GM10847 (cell line): ENCODE data around the gene MLPH.

Experiments used
- POLR2A ChIP-seq: IDR thresholded peaks from 2 replicates; pipeline ENCODE4 v1.6.1; 2011; ENCODE audit not compliant: insufficient read length; ENCODE audit errors: extremely low read depth

Gene MLPH

GRCh38 chr2:237596520-237597195 lies 109.6 kb downstream of the MLPH start:
- TF ChIP-seq POLR2A, result no peak

- TF ChIP-seq POLR2A, result no peak
Measured at GRCh38 chr2:237597196-237598145, 110.4 kb downstream of the MLPH start.

- TF ChIP-seq POLR2A, result no peak
Measured at GRCh38 chr2:237598468-237599208, 111.6 kb downstream of the MLPH start.

GRCh38 chr2:237599465-237600110 lies 112.5 kb downstream of the MLPH start:
- TF ChIP-seq POLR2A, result no peak

- no peak for TF ChIP-seq POLR2A
Measured at GRCh38 chr2:237600205-237600846, 113.3 kb downstream of the MLPH start.

- no peak for TF ChIP-seq POLR2A
Measured at GRCh38 chr2:237601453-237602116, 114.5 kb downstream of the MLPH start.

- no peak for TF ChIP-seq POLR2A
Measured at GRCh38 chr2:237602409-237602808, 115.4 kb downstream of the MLPH start.

- no peak for TF ChIP-seq POLR2A
Measured at GRCh38 chr2:237603049-237603717, 116.1 kb downstream of the MLPH start.

GRCh38 chr2:237603718-237604362 lies 116.8 kb downstream of the MLPH start:
- TF ChIP-seq POLR2A, result no peak

- no peak for TF ChIP-seq POLR2A
Measured at GRCh38 chr2:237604391-237604790, 117.3 kb downstream of the MLPH start.
